HG02798 (cell line): ENCODE measurements around the gene SLC2A6.
A peak's percentile ranks its signal among the peaks of the same experiment; 100 is the strongest.
"Not testable (repeated sequence)": the region's sequence is repeated elsewhere in the genome, so short reads cannot be mapped to it uniquely, and the experiment has no call there.

ENCODE experiments used
- ATAC-seq: cut with Tn5 transposase; IDR thresholded peaks from one replicate; pipeline ENCODE4 v1.9.1; 2021; ENCODE audit warnings: mild to moderate bottlenecking; ENCODE audit not compliant: unreplicated experiment, poor library complexity

SLC2A6 gene

DNA sequence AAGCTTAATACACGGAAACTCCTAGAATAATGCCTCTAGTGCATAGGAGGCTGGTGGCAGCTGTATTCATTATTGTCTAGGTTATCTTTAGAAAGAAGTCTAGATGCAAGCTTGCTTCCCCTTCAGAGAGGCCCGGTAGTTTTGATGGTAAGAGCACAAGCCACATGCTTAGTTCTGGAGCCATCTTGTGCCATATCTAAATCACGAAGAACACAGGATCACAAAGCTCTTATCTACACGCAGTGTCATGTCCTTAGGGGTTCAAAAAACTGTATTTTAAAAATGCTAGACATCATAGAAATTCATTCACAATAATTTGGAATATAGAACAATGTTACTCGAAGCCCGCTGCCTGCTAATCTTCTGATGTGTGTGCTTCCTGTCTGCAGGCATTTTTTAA, 12.9 kb downstream of the SLC2A6 start:
- ATAC-seq: no peak

- ATAC-seq: no peak
Observed at GRCh38 chr9:133464638-133465037, 14.3 kb downstream of the SLC2A6 start.

GRCh38 chr9:133463864-133464615, 14.9 kb downstream of the SLC2A6 start:
- no peak for ATAC-seq

DNA sequence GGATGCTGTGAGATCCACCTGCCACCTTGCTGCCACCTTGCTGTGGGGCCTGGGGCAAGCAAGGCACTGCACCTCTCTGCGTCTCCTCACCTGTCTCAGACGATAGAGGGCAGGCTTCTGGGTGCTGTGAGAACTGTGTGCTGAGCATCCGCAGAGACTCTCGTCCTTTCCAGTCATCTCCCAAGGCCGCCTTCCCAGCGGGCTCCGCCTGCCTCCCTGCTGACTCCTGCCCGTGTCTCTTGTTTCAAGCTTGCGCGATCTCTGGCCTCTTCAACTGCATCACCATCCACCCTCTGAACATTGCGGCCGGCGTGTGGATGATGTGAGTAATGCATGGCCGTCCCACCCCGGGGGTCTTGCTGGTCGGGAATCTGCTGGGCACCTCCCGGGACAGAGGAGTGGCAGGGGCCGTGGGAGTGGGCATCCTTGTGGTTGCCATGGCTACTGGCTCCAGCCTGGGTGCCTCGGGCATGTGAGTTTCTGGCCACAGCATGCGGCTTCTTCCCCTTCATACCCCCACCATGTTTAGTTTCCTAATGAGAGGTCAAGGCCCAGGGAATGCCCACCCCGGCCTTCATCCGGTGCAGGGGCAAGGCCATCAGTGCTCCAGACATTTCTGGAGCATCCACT, 15.6 kb downstream of the SLC2A6 start:
- no peak for ATAC-seq

DNA sequence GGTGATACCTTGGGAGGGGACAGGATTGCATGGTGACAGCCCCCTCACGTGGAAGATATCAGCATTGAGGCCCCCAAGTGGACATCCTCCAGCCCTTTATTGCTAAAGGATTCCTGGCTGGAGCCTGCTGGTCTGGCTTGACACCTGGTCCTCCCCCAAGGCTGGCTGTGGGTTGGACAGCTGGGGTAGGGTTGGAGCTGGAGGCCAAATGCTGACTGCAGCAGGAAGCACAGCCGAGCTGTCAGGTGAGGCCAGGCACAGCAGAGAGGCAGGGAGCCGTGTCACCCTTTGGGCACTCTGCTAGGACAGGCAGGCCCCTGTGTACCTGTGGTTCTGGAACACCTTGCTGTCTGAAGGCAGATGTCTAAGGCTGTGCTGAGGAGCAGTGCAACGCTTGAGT, 16.9 kb downstream of the SLC2A6 start:
- ATAC-seq: no peak

GRCh38 chr9:133460405-133461175, 18.3 kb downstream of the SLC2A6 start:
- ATAC-seq: peak; percentile 19

DNA sequence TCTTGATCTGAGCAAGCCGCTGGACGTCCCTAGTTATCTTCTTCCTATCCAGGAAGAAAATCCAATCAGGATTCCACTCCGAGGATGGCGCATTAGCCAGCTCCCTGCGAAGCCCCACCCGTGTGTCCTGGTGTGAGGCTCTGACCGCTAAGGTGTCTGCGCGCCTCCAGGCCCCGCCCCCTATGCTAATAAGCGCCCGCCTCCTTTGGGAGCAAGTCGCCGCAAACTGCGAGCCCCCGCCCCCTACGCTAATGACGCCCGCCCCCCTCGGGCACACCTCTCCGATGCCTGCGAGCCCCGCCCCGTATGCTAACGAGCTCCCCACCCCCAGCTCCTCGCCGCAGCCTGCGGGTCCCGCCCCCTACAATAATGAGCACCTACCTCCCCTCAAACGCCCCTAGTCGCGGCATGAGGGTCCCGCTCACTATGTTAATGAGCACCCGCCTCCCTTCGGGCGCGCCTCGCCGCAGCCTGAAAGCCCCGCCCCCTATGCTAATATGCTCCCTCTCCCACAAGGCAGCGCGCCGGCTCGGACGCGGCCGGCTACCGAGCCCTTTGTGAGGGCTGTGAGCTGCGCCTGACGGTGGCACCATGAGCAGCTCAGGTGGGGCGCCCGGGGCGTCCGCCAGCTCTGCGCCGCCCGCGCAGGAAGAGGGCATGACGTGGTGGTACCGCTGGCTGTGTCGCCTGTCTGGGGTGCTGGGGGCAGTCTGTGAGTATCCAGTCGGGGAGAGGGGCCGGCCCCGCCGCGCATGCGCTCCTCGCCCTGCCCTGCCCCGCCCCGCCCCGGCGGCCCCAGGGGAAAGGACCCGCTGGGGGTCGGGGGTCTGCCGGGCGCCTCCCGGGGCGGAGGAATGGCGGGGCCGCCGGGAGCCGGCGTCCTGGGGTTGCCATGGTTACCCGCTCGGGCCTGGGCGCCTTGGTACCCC, 19.2 kb downstream of the SLC2A6 start, which contains the start of gene CACFD1:
Gene CACFD1 (plus strand): TSS at position 503 of the 929 bp plus-strand sequence. CDS start 89 bp downstream, at position 592.
- peak; percentile 83 for ATAC-seq

DNA sequence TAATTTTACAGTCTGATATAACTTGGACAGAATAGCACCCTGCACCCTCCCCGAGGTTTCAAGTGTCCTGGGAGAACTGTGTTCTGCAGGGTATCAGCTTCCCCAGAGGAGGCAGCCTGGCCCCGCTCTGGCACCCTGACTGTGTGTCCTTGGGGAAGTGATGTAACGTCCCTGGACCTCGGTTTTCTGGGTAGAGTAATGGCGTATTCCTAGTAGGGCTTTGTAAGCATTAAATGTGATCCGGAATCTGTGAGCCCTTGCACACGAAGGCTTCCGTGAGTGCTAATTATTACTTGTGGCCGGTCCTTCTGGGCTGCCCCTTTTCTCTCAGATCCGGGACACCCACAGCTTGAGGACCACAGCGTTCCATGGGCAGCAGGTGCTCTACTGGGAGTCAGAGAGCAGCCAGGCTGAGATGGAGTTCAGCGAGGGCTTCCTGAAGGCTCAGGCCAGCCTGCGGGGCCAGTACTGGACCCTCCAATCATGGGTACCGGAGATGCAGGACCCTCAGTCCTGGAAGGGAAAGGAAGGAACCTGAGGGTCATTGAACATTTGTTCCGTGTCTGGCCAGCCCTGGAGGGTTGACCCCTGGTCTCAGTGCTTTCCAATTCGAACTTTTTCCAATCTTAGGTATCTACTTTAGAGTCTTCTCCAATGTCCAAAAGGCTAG, 20.1 kb downstream of the SLC2A6 start:
- ATAC-seq: no peak

- no peak for ATAC-seq
Observed at GRCh38 chr9:133457748-133458147, 21.2 kb downstream of the SLC2A6 start.

DNA sequence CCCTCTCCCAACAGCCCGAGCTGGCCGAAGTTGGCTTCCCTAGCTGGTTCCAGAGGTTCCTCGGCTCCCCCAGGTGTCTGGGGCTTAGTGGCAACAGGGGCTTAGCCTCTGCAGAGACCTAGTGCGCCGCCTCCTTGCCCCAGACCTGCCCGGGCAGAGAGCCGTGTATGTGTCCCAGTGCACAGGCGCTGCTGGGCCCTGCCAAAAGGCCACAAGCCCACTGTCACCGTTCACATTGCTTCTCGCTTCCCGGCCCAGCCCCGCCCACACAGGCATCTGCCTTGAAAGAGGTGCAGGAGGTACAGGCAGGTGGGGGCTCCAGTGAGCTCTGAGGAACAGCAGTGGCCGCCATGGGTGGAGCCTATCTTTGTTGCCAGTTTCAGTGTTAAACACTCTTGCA, 21.7 kb downstream of the SLC2A6 start:
- no peak for ATAC-seq

DNA sequence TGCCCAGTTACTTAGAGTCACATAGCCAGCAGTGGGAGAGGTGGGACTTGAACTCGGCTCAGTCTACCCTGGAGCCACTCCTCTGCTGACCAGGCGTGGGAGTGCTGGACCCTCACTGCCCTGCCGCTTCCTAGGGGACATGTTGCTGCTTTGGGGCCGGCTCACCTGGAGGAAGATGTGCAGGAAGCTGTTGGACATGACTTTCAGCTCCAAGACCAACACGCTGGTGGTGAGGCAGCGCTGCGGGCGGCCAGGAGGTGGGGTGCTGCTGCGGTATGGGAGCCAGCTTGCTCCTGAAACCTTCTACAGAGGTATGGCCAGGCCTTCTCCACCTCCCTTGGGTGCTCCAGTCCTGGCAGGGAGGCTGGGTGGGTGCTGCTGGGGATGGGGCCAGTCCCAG, 22.5 kb downstream of the SLC2A6 start:
- no peak for ATAC-seq

DNA sequence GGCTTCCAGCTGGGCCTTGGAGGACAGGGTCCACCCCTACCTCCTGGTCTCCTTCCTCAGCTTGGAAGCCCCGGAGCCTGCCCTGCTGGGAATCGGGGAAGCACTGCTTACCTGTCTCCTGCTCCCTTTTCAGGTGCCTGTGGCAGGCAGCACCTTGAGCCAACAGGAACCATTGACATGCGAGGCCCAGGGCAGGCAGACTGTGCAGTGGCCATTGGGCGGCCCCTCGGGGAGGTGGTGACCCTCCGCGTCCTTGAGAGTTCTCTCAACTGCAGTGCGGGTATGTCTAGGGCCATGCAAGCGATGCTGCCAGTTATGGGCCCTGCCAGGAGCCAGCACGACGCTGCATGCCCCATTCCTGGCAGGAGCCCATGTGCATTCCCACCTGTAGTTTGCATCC, 23.0 kb downstream of the SLC2A6 start:
- ATAC-seq: no peak

- ATAC-seq: no peak
Observed at GRCh38 chr9:133454943-133455673, 23.8 kb downstream of the SLC2A6 start.

- no peak for ATAC-seq
Observed at GRCh38 chr9:133454325-133454724, 24.6 kb downstream of the SLC2A6 start.

DNA sequence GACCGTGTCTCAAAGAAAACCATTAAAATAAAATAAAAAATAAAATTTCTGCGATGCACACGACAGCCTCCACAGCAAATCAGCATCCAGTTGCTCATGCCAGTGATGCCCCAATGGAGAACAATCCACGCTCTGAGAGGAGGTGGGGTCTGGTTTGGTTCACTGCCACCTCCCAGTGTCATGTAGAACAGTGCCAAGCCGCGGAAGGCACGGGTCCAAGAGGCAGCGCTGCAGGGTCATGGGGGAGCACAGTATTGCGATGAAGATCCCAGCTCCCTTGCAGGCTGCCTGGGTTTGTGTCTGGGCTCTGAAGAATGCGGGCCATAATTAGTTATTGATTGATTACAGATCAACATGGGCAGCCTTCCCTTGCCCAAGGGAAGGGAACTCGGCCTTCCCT, 25.2 kb downstream of the SLC2A6 start:
- ATAC-seq: no peak

DNA sequence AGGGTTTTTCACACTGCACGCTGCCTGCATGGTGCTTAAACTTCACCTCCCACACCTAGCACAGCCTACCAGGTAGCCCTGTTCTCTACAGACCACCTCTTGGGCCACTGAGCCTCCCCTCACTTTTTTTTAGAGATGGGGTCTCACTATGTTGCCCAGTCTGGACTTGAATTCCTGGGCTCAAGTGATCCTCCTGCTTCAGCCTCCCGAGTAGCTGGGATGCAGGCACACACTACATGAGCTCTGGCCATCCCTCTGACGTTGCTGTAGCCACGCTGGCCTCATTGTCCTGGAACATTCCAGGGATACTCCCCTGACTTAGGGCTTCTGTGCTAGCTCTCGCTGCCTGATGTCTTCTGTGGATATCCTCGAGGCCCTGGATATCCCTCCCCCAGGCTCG, 26.3 kb downstream of the SLC2A6 start:
- ATAC-seq: no peak

DNA sequence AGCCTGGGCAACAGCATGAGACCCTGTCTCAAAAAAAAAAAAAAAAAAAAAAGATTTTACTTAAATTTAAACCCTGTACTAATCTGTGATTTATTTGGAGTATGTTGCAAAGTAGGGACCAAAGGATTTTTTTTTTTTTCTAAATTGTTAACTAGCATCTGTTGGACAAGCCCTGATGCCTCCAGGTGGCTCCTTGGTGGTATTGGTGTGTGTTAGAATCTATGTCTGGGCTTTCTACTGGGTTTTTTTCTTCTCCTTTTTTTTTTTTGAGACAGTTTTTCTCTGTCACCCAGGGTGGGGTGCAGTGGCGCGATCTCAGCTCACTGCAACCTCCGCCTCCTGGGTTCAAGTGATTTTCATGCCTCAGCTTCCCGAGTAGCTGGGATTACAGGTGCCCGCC, 27.0 kb downstream of the SLC2A6 start:
- ATAC-seq: not testable (repeated sequence)

- no peak for ATAC-seq
Observed at GRCh38 chr9:133449760-133450159, 29.1 kb downstream of the SLC2A6 start.

- ATAC-seq: no peak
Observed at GRCh38 chr9:133448487-133448972, 30.4 kb downstream of the SLC2A6 start.
